Activated CD8-positive, alpha-beta memory T cell treated with anti-CD3 and anti-CD28 coated beads for 1 hour (primary cell): ENCODE data around the gene PDE4D.
"Not testable (repeated sequence)": the region's sequence is repeated elsewhere in the genome, so short reads cannot be mapped to it uniquely, and the experiment has no call there.

ENCODE experiments used
- DNase-seq, 2 donors: peaks; one replicate each; pipeline ENCODE4 v3.0.0-alpha.2; 2020; ENCODE audit warnings: low read depth in 1 of 2; ENCODE audit errors: extremely low read depth in 1 of 2

Gene PDE4D

GRCh38 chr5:59711310-59711709, 182.2 kb downstream of the PDE4D start:
- no peak for DNase-seq

- no peak for DNase-seq
Observed at GRCh38 chr5:59709846-59710245, 183.7 kb downstream of the PDE4D start.

- no peak for DNase-seq
Observed at GRCh38 chr5:59709346-59709821, 184.1 kb downstream of the PDE4D start.

DNA sequence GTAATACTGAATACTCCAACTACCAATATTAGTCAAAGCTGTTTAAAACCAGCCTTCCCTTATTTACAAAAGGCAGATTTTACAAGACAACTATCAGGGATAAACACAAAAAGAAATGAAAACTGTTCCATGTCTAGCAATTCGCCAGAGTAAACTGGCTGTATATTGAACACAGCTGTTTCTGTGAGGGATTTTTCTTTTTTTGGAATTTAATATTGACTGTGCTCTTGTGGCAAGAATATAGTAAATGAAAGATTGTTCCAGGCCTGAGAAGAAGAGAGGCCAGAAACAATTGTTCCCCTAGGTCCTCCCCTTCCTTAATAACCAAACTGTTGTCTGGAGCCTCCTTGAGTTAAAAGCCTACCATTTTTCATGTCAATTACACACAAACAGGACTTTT, 188.6 kb downstream of the PDE4D start:
- DNase-seq, result no peak

DNA sequence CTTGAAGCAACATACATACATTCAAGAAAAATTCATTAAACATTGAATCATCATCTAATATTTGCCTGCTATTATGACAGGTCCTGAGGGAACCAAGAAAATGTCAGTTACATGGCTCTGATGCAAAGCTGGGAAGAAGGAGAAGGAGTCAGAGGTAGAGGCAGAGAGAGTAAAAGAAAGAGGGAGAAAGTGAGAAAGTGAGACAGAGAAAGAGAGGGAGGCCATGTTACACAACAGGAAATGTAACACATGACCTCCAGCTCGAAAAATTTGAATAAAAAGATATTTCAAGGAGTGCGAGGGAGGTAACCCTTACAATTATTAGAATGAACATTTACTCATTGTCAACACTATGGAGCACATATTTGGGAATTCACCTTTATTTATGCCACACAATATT, 189.7 kb downstream of the PDE4D start:
- no peak for DNase-seq

DNA sequence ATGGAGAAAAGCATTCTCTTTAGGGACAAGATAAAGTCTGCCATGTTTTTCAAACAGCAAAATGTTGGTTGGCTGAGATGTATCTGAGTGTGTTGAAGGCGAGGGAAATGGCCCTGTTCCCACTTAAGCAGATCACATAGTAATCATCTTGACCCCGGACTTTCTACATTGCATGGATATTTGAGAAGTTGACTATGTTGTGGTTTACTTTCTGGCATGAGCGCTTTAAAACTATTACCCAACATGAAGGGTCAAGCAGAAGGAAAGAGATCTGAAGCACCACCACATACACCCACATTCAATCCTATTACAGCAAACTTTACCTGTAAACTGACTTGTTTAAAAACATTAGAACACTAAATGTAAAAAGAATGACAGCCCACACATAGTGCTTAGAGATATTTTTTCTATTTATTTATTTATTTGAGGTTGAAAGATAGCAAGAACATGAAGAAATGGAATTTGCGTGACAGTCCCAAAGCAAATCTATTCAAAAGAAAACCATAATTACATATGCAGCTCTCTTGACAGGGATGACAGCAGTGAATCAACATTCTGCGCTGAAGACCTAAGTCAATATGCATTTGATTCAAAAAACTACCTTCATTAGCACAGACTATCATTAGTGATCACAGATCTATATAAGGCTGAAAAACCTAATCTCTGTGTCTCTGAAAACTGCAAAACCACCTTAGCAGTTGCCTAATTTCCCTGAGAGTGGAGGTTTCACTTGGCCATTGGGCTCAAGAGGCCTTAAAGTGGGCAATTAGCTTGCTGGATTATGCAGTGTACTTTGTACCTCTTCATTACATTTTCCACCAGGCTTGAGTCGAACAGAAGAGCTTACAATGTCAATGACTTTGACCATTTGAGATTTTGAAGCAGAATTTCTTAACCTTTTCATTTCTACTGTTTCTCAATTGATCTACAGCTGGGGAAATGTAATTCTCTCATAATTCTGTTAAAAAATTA, 195.0 kb downstream of the PDE4D start:
- DNase-seq, result no peak

- DNase-seq, result no peak
Observed at GRCh38 chr5:59694411-59694810, 199.1 kb downstream of the PDE4D start.

DNA sequence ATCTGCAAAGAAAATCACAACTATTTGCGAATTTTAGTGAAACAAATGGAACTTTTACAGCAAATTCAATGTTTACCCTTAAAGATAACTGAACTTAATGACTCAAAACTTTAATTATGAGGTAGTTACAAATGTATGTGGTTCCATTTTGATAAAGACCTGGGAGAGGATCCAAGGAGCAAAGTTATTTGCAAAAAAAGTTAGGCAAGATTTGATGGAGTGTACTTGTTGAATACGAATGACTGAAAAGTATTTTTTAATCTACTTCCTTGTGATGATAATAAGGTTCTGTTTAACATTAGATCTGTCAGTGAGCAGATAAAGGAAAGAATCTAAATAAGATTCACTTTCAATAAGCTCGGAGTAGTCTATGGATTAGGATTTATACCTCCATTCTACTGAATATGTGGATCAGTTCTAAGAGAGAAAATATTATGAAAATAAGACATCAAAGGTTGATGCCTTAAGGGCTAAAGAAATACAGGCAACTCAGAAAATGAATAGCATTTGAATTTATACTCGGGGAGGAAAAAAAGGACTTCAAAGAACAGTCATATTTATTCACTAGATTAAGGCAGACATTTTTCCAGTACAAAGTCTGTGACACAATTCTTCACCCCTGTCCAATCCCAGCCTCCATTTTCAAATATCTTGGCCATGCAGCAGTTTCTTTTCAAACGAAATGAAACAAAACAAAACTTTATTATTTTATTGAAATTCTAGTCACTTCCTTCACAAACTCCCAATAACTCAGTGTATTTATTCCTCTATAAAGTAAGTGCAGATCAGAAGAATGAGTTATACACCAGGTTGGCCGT, 199.8 kb downstream of the PDE4D start:
- no peak for DNase-seq

- no peak for DNase-seq
Observed at GRCh38 chr5:59685793-59686192, 207.7 kb downstream of the PDE4D start.

GRCh38 chr5:59685191-59685530, 208.4 kb downstream of the PDE4D start:
- no peak for DNase-seq

- no peak for DNase-seq
Observed at GRCh38 chr5:59684388-59685190, 208.9 kb downstream of the PDE4D start.

DNA sequence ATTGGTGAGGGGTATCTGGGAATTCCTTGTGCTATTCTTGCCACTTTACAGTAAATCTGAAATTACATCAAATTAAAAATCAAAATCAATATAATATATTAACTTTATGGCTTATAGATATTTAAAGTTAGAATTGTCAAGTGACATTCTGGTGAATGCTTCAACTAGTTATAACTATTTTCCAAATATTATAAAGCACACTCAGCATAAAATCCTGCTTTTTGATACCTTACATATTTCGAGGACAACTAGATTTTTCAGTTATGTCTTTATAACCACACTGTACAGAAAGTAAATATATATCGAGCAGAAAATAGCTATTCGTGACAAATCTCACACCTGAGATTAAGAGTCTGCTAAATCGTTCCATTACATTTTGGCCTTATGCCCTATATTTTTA, 210.2 kb downstream of the PDE4D start:
- DNase-seq, result no peak

DNA sequence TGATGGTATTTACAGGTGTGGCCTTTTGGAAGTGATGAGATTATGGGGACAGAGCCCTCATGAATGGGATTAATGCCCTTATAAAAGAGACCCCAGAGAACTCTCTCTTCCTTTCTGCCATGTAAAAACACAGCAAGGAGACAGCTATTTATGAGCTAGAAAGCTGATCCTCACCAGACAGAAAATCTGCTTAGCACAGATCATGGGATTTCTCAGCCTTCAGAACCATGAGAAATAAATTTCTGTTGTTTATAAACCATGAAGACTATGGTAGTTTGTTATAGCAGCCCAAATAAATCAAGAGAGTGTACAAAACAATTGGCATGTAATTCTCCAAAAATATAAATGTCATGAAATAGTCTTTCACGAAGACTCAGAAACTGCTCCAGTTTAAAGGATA, 211.0 kb downstream of the PDE4D start:
- DNase-seq, result no peak

- DNase-seq, result no peak
Observed at GRCh38 chr5:59678943-59679342, 214.6 kb downstream of the PDE4D start.

DNA sequence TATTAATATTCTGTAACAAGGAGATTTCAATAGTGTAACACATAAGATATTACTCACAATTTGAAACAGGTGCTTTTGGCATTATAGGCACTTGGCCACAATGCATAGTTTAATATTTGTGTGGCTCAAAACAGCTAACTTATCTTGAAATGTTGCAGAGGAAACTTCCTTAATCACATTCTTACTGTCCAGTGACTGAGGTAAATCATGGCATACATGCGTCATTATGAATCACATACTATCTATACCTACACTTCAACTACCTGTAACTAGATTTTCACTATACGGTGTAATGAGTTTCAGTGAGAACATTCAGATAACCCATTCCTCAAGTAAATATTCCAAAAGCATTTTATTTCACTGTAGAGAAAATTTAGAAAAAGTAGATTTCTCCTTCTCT, 218.8 kb downstream of the PDE4D start:
- DNase-seq, result no peak

DNA sequence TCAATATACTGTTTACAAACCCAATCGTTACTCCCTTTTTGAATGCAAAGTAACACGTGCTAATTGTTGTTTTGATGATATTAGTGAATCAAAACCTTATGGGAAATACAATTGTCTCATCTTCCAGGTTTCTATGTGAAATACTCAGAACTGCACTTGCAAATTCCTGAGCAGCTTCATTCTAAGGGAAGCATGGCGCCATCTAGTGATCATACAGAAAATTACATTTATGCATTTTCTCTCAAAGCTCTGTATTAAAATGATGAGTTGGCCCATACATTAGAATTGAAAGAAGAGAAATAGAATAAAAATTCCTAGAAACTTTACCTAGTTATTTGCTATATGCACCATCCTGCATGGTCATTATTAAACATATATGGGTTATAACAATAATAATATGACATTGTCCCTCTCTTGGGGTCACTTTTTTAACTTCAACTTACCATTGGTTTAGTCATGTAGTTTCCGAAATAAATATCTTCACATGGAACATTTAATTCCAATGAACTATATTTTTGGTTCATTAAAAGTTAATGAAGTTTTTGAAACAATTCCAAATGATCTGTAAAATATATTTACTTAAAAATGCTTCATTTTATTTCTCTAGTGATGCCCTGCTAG, 220.0 kb downstream of the PDE4D start:
- DNase-seq, result no peak

DNA sequence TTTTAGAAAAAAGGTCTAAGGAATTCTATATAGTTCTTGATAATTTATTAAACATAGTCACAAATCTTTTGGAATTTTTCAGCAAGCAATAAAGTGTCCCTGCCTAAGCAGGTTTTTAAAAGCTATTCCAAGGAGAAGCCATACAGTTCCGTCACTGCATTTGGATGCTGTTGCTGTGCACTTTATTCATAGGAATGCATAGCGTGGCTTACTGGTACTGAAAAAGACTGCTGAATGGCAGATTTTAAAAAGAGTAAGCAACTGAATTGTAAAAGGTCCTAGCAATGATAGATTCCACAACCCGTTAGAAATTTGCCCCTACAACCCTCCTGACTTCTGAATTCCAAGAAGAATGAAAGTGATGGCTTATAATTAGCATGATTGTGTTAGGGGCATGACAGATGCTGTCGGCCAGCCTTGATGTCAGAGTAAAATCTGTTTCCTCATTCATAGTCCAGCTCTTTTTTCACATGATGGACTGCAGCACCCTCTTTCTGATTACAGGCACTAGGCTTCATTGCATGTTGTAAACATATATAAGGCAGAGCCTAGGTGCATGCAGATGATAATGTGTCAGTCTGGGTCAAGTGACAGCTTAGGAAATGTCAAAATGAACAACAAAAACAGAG, 227.0 kb downstream of the PDE4D start:
- no peak for DNase-seq

DNA sequence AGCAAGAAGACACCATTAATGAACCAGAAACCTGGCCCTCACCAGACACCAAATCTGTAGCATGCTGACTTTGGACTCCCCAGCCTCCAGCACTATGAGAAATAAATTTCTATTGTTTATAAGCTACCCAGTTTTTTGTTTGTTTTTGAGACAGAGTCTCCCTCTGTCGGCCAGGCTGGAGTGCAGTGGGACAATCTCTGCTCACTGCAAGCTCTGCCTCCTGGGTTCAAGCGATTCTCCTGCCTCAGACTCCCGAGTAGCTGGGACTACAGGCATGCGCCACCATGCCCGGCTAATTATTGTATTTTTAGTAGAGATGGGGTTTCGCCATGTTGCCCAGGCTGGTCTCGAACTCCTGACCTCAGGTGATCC, 227.7 kb downstream of the PDE4D start:
- not testable (repeated sequence) for DNase-seq

DNA sequence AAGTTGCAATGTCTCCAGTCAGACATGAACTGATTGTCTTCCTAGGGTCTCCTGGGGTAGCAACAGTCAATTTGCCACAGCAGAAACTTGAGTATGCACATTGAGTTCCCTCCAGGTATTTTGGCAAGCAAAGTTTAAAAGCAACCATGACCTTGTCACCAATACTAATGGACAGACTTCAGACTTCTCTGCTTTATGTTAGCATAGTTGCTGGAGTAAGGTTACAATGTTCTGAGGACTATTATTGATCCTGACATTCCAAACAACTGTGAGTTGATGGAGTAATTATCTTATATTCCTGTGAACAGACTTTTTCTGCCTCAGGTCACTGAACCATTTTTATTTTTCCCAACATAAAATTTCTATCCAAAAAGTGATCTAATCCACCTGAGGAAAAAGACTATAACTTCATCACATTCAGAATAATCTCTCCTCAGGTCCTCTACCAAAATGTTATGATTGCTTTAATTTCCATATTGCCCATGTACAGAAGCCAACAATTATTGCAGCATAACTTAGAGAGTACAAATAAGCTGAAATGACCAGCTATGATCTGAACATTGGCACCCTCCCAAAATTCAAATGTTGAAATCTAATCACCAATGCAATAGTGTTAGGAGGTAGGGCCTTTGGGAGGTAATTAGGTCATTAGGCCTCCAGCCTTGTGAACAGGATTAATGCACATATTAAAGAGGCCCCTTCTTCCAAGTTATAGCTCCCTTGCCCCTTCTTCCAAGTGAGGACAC, 228.3 kb downstream of the PDE4D start:
- no peak for DNase-seq
